OCI-LY1 (cell line): ENCODE results near the gene MYL10.

Experiments used
- EZH2 ChIP-seq: fragments of 200-600 bp; sonication (generic), shearing (Covaris generic); IDR thresholded peaks from 2 replicates; pipeline ENCODE4 v1.8.0; 2017; ENCODE audit warnings: borderline replicate concordance, mixed run types, mild to moderate bottlenecking, antibody characterized with exemption, low read length, moderate library complexity, mixed read lengths
- TF ChIP-seq, protein P1 (sequence below): fragments of 200-600 bp; sonication (generic), shearing (Covaris generic); IDR thresholded peaks from 2 replicates; pipeline ENCODE4 v1.5.1; 2017; ENCODE audit warnings: mild to moderate bottlenecking, antibody characterized with exemption, low read length, moderate library complexity, mixed read lengths

DNA sequence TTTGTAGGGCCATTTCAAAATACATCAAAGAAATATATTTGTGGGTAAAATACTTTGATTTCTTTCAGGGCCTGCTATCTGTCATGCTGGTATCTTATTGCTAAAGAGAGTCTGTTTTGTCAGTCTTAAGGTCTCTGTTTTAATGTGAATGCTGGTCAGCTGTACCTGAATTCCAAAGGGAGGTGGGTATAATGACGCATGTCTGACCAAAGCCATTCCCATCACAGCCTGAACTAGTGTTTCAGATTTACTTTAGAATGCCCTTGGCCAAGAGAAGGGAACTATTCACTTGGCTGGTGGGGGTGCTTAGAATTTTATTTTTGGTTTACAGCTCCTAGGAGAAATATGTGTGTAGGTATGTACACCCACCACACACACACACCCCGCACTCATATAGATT is 30.6 kb upstream of the MYL10 start:
- TF ChIP-seq, protein P1, sequence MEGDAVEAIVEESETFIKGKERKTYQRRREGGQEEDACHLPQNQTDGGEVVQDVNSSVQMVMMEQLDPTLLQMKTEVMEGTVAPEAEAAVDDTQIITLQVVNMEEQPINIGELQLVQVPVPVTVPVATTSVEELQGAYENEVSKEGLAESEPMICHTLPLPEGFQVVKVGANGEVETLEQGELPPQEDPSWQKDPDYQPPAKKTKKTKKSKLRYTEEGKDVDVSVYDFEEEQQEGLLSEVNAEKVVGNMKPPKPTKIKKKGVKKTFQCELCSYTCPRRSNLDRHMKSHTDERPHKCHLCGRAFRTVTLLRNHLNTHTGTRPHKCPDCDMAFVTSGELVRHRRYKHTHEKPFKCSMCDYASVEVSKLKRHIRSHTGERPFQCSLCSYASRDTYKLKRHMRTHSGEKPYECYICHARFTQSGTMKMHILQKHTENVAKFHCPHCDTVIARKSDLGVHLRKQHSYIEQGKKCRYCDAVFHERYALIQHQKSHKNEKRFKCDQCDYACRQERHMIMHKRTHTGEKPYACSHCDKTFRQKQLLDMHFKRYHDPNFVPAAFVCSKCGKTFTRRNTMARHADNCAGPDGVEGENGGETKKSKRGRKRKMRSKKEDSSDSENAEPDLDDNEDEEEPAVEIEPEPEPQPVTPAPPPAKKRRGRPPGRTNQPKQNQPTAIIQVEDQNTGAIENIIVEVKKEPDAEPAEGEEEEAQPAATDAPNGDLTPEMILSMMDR: no peak
- TF ChIP-seq EZH2: no peak
